H1 (cell line): ENCODE measurements around the gene MIS18A. TPM values are rescaled to one million over a fixed set of nuclear protein-coding genes. Genes with fewer than 3 reads are reported as not detected.

ENCODE experiments used
- CTCF ChIA-PET: fragments of 300-600 bp; sonication (Branson Sonifier 250); formaldehyde crosslinking; loops from one replicate; lab custom pipeline; 2021; ENCODE audit not compliant: partially characterized antibody; lab: Charles Lee
- POLR2A ChIA-PET: fragments of 300-600 bp; sonication (Branson Sonifier 250); formaldehyde crosslinking; loops from one replicate; lab custom pipeline; 2021; ENCODE audit warnings: inconsistent platforms; ENCODE audit not compliant: partially characterized antibody; lab: Charles Lee
- DNase-seq, 2 experiments: peaks; one replicate each; pipeline versions ENCODE4 v3.0.0 to v3.0.0-alpha.2; 2010 to 2022; ENCODE audit warnings: low spot score in 2 of 2, low read depth in 1 of 2, mixed read lengths in 1 of 2
- FAIRE-seq: peaks from 2 replicates; lab custom pipeline; 2011; peaks lifted over from hg19 to GRCh38; lab: Jason Lieb, UNC
- H2AFZ ChIP-seq: 2 replicates; pipeline ENCODE4 v1.8.1; 2012; ENCODE audit warnings: low read length, inconsistent platforms
- H2AK5ac ChIP-seq: 2 replicates; pipeline ENCODE4 v1.6.1; 2013; ENCODE audit warnings: low read depth, low read length
- H2BK120ac ChIP-seq: replicated peaks from 2 replicates; pipeline ENCODE3; 2013; ENCODE audit warnings: low read depth, low read length, inconsistent platforms
- H2BK12ac ChIP-seq: 2 replicates; pipeline ENCODE4 v1.6.1; 2013; ENCODE audit warnings: low read depth, low read length
- H2BK15ac ChIP-seq: 2 replicates; pipeline ENCODE4 v1.6.1; 2013; ENCODE audit warnings: low read length
- H2BK20ac ChIP-seq: 2 replicates; pipeline ENCODE4 v1.6.1; 2013; ENCODE audit warnings: low read length
- H2BK5ac ChIP-seq: 2 replicates; pipeline ENCODE4 v1.6.1; 2013; ENCODE audit warnings: low read depth, low read length
- H3K14ac ChIP-seq: 2 replicates; pipeline ENCODE4 v1.6.1; 2013; ENCODE audit warnings: inconsistent platforms; ENCODE audit not compliant: insufficient read length
- H3K18ac ChIP-seq: 2 replicates; pipeline ENCODE4 v1.6.1; 2013; ENCODE audit warnings: low read length; ENCODE audit errors: extremely low read depth
- H3K23ac ChIP-seq: 2 replicates; pipeline ENCODE4 v1.6.1; 2013; ENCODE audit warnings: inconsistent platforms; ENCODE audit not compliant: insufficient read length
- H3K23me2 ChIP-seq: 2 replicates; pipeline ENCODE4 v1.6.1; 2013; ENCODE audit warnings: low read depth, low read length
- H3K27ac ChIP-seq: 2 replicates; pipeline ENCODE4 v1.6.1; 2011; ENCODE audit warnings: low read depth, low read length, inconsistent platforms
- H3K27me3 ChIP-seq, 4 experiments: replicated peaks in 1 of 4; 1 replicate in 1 of 4; 2 replicates in 3 of 4; pipeline versions ENCODE4 v1.6.1 to v1.8.1; 2011 to 2013; ENCODE audit warnings: low read length in 3 of 4, mild to moderate bottlenecking in 3 of 4, inconsistent platforms in 2 of 4, mixed read lengths in 2 of 4, moderate library complexity in 1 of 4; ENCODE audit not compliant: control insufficient read depth in 3 of 4, insufficient read depth in 3 of 4; ENCODE audit errors: extremely low read depth in 1 of 4
- H3K36me3 ChIP-seq, 4 experiments: 2 replicates each; pipeline versions ENCODE4 v1.6.1 to v1.8.1; 2011 to 2013; ENCODE audit warnings: mild to moderate bottlenecking in 4 of 4, low read length in 3 of 4, moderate library complexity in 2 of 4, control low read depth in 1 of 4, inconsistent platforms in 1 of 4; ENCODE audit not compliant: insufficient read depth in 4 of 4, control insufficient read depth in 2 of 4
- H3K4ac ChIP-seq: replicated peaks from 2 replicates; pipeline ENCODE3; 2013; ENCODE audit warnings: low read length, low read depth, mixed read lengths, inconsistent platforms; ENCODE audit not compliant: insufficient read length
- H3K4me1 ChIP-seq, 4 experiments: replicated peaks in 1 of 4; 1 replicate in 1 of 4; 2 replicates in 3 of 4; pipeline versions ENCODE4 v1.6.1 to v1.8.1; 2011 to 2013; ENCODE audit warnings: low read length in 3 of 4, inconsistent platforms in 2 of 4, mixed read lengths in 1 of 4; ENCODE audit not compliant: insufficient read depth in 4 of 4, control insufficient read depth in 3 of 4
- H3K4me2 ChIP-seq, 2 experiments: 2 replicates each; pipeline versions ENCODE4 v1.6.1 to v1.8.1; 2011 to 2013; ENCODE audit warnings: low read depth in 2 of 2, low read length in 2 of 2, control low read depth in 1 of 2, inconsistent platforms in 1 of 2, mild to moderate bottlenecking in 1 of 2; ENCODE audit not compliant: insufficient read depth in 1 of 2
- H3K4me3 ChIP-seq, 4 experiments: fragments of 200-600, 300-600 bp in 1 of 4; sonication (generic), shearing (Covaris generic), sonication (Bioruptor Twin) in 1 of 4; 2 replicates each; pipeline versions ENCODE4 v1.5.1 to v1.8.1; 2011 to 2016; ENCODE audit warnings: low read length in 4 of 4, low read depth in 3 of 4, control low read depth in 2 of 4, inconsistent platforms in 2 of 4, mild to moderate bottlenecking in 2 of 4, mixed read lengths in 1 of 4, moderate library complexity in 1 of 4; ENCODE audit not compliant: insufficient read depth in 2 of 4; ENCODE audit errors: extremely low read depth in 1 of 4
- H3K56ac ChIP-seq: replicated peaks from 2 replicates; pipeline ENCODE3; 2013; ENCODE audit warnings: low read depth, mild to moderate bottlenecking, mixed read lengths, low read length, inconsistent platforms; ENCODE audit not compliant: insufficient read length
- H3K79me1 ChIP-seq: 2 replicates; pipeline ENCODE4 v1.6.1; 2013; ENCODE audit warnings: low read depth, low read length, control low read depth
- H3K79me2 ChIP-seq, 2 experiments: 2 replicates each; pipeline versions ENCODE4 v1.6.1 to v1.8.1; 2012 to 2013; ENCODE audit warnings: low read length in 2 of 2, mild to moderate bottlenecking in 2 of 2, inconsistent platforms in 1 of 2; ENCODE audit not compliant: insufficient read depth in 2 of 2, control insufficient read depth in 1 of 2
- H3K9ac ChIP-seq, 4 experiments: replicated peaks in 1 of 4; 1 replicate in 1 of 4; 2 replicates in 3 of 4; pipeline versions ENCODE4 v1.6.1 to v1.8.1; 2011 to 2013; ENCODE audit warnings: low read depth in 3 of 4, low read length in 3 of 4, control low read depth in 2 of 4, mild to moderate bottlenecking in 2 of 4, moderate library complexity in 2 of 4, inconsistent platforms in 1 of 4; ENCODE audit errors: extremely low read depth in 1 of 4
- H3K9me3 ChIP-seq, 2 experiments: 2 replicates each; pipeline versions ENCODE4 v1.6.1 to v1.8.1; 2012 to 2013; ENCODE audit warnings: mild to moderate bottlenecking in 2 of 2, moderate library complexity in 2 of 2, control low read depth in 1 of 2, inconsistent platforms in 1 of 2, low read depth in 1 of 2, low read length in 1 of 2, mixed read lengths in 1 of 2; ENCODE audit not compliant: insufficient read depth in 2 of 2
- H4K20me1 ChIP-seq, 2 experiments: replicated peaks in 1 of 2; 2 replicates each; pipeline versions ENCODE3 to v1.8.1; 2011 to 2013; ENCODE audit warnings: inconsistent platforms in 2 of 2, low read length in 2 of 2, mild to moderate bottlenecking in 1 of 2; ENCODE audit not compliant: insufficient read depth in 2 of 2, control insufficient read depth in 1 of 2
- H4K5ac ChIP-seq: 2 replicates; pipeline ENCODE4 v1.6.1; 2013; ENCODE audit warnings: low read length, low read depth, mixed read lengths, inconsistent platforms; ENCODE audit not compliant: insufficient read length
- H4K8ac ChIP-seq: 2 replicates; pipeline ENCODE4 v1.8.0; 2013; ENCODE audit warnings: mild to moderate bottlenecking, moderate library complexity, low read length, inconsistent platforms; ENCODE audit not compliant: insufficient read depth; ENCODE audit errors: extremely low read depth
- H4K91ac ChIP-seq: replicated peaks from 2 replicates; pipeline ENCODE3; 2013; ENCODE audit warnings: low read length, mixed read lengths, inconsistent platforms; ENCODE audit not compliant: insufficient read length
- ATF2 ChIP-seq: IDR thresholded peaks from 2 replicates; pipeline ENCODE4 v1.6.1; 2012; ENCODE audit warnings: low read length, inconsistent platforms
- BACH1 ChIP-seq: IDR thresholded peaks from 2 replicates; pipeline ENCODE4 v1.6.1; 2012; ENCODE audit warnings: low read length, improper control_type of control experiment
- CBX8 ChIP-seq: fragments of 300-800, 300-1000 bp; sonication (generic); IDR thresholded peaks from 2 replicates; pipeline ENCODE4 v1.7.1; 2016; ENCODE audit warnings: low read depth, low read length, borderline replicate concordance
- CHD1 ChIP-seq: IDR thresholded peaks from 2 replicates; pipeline ENCODE4 v1.6.1; 2012; ENCODE audit warnings: low read depth, low read length, improper control_type of control experiment
- GTF2F1 ChIP-seq: IDR thresholded peaks from 2 replicates; pipeline ENCODE4 v1.6.1; 2012; ENCODE audit warnings: low read depth, low read length, improper control_type of control experiment, borderline replicate concordance
- SIX5 ChIP-seq: IDR thresholded peaks from 2 replicates; pipeline ENCODE4 v1.6.1; 2011; ENCODE audit warnings: mild to moderate bottlenecking, low read depth, low read length
- SP1 ChIP-seq: IDR thresholded peaks from 2 replicates; pipeline ENCODE4 v1.6.1; 2011; ENCODE audit warnings: low read depth, low read length
- SRF ChIP-seq: IDR thresholded peaks from 2 replicates; pipeline ENCODE4 v1.6.1; 2011; ENCODE audit warnings: mild to moderate bottlenecking, low read depth, low read length, moderate library complexity
- TAF1 ChIP-seq: IDR thresholded peaks from 2 replicates; pipeline ENCODE4 v1.6.1; 2011; ENCODE audit warnings: mild to moderate bottlenecking, low read depth, low read length
- YY1 ChIP-seq: IDR thresholded peaks from 2 replicates; pipeline ENCODE4 v1.6.1; 2011; ENCODE audit warnings: low read depth, mild to moderate bottlenecking, low read length
- ZNF274 ChIP-seq: IDR thresholded peaks from 2 replicates; pipeline ENCODE4 v1.7.0; 2012; ENCODE audit warnings: low read length, borderline replicate concordance; ENCODE audit errors: extremely low read depth
- WGBS, 2 experiments: shearing (Covaris generic) in 1 of 2; methylation state at CpG; one replicate each; pipeline versions ENCODE4 v1.1.6 to v1.1.7; 2013 to 2015; ENCODE audit warnings: low lambda C conversion rate in 2 of 2, mixed read lengths in 2 of 2, inconsistent platforms in 1 of 2, low coverage in 1 of 2, missing lambda C conversion rate in 1 of 2; ENCODE audit not compliant: insufficient replicate concordance in 2 of 2, insufficient coverage in 1 of 2, insufficient read length in 1 of 2; ENCODE audit errors: extremely low coverage in 1 of 2, missing lambda C conversion rate in 1 of 2; 5-methylcytosine and 5-hydroxymethylcytosine counted together
- polyA plus RNA-seq, 7 experiments: library from polyadenylated mRNA; depleted of rRNA in 3 of 7; stranded (reverse) in 5 of 7; unstranded in 2 of 7; fragments of >200 nt in 5 of 7; fragments of 200-250 nt in 2 of 7; gene quantifications; 1 replicate in 5 of 7; 2 replicates in 1 of 7; 4 replicates in 1 of 7; pipeline versions ENCODE4 v1.2.1 to v1.2.3, GENCODE V29; 2011 to 2013; ENCODE audit warnings: missing spikeins in 2 of 7, mixed read lengths in 2 of 7
- total RNA-seq: library from RNA; stranded (reverse); fragmentation: NEBNext Ultra II Directional; extraction: Animal tissue kit (Norgen Biotek cat#: 25700); gene quantifications from 2 replicates; pipeline ENCODE4 v1.2.1, GENCODE V29; 2021

Gene MIS18A
- total and polyA plus RNA-seq, 2 of the 8 experiments (the other 6 are each of a cell fraction or from before 2014, with no cell fraction given), result 28.9 to 53.0 TPM

- no peaks in the 10 kb centered on the region for H3K23me2 ChIP-seq
Measured at GRCh38 chr21:32239551-32239950, 39.3 kb downstream of the MIS18A start.

More at GRCh38 chr21:32239551-32239950, 39.3 kb downstream of the MIS18A start:
- Histone ChIP-seq H3K79me1 (no peaks in the 10 kb centered on the region), H3K36me3 (no peaks in the 10 kb centered on the region), H4K5ac (no peak overlapping the region), H4K20me1 (no peaks in the 10 kb centered on the region), H4K91ac (no peak overlapping the region), H3K14ac (no peak overlapping the region), H2BK120ac (no peak overlapping the region), H3K4me3 (no peak overlapping the region), H3K23ac (no peak overlapping the region), H2AK5ac (no peak overlapping the region), H3K18ac (no peak overlapping the region), H3K79me2 (no peaks in the 10 kb centered on the region), H3K27ac (no peak overlapping the region), H3K9ac (no peak overlapping the region), H4K8ac (no peak overlapping the region), H2BK5ac (no peak overlapping the region), H3K56ac (no peak overlapping the region), H3K4me2 (no peak overlapping the region; a peak in 1 of 4 replicates), H2BK20ac (no peak overlapping the region), H3K27me3 (no peaks in the 10 kb centered on the region), H3K4me1 (no peaks in the 10 kb centered on the region; a peak in 1 of 7 replicates), H2BK12ac (no peak overlapping the region), H2BK15ac (no peak overlapping the region), H3K9me3 (peaks cover 3 to 8% of the 10 kb centered on the region in 2 experiments; a peak in 2 of 4 replicates), H3K4ac (no peak overlapping the region), H2AFZ (no peak overlapping the region)
- FAIRE-seq (no peak), DNase-seq (no peak)
- ChIA-PET CTCF (interaction anchor here (0.8 to 1.4 kb wide), 3 partner anchors 18 to 453 kb away, joined by 3 to 6 read pairs (median 3); no protein-coding TSS in a partner anchor), POLR2A (no interaction called here)
- 54% methylated on average over 8 of the region's 8 CpGs; no CpG with 5 or more reads in 1 of the 2 experiments for WGBS, 2 experiments
- no peak for TF ChIP-seq SP1
- TF ChIP-seq CBX8, result no peak
- no peak for TF ChIP-seq BACH1
- TF ChIP-seq GTF2F1, result no peak
- no peak for TF ChIP-seq CHD1
- TF ChIP-seq SIX5, result no peak
- no peak for TF ChIP-seq ZNF274
- TF ChIP-seq ATF2, result no peak
- TF ChIP-seq TAF1, result no peak
- TF ChIP-seq SRF, result no peak
- TF ChIP-seq YY1, result no peak
